K562 (cell line): Measurements from ENCODE around the gene YIPF1. TPM values are rescaled to one million over a fixed set of nuclear protein-coding genes. Genes with fewer than 3 reads are reported as not detected.
A peak's percentile ranks its signal among the peaks of the same experiment; 100 is the strongest.

Experiments
- ASH1L ChIP-seq: fragments of 450-650 bp; IDR thresholded peaks from 2 replicates; pipeline ENCODE4 v1.6.1; 2018; ENCODE audit warnings: borderline replicate concordance, mild to moderate bottlenecking, low read depth; ENCODE audit not compliant: partially characterized antibody
- GATAD2A ChIP-seq: fragments of 450-650 bp; IDR thresholded peaks from 2 replicates; pipeline ENCODE4 v1.6.1; 2017
- KAT2B ChIP-seq: IDR thresholded peaks from one replicate; pipeline ENCODE4 v1.6.1; 2012; ENCODE audit warnings: low read depth, mild to moderate bottlenecking, control low read depth, inconsistent platforms, low read length, moderate library complexity
- MEF2A ChIP-seq: IDR thresholded peaks from 2 replicates; pipeline ENCODE4 v1.6.1; 2011; ENCODE audit warnings: low read depth, mild to moderate bottlenecking, low read length, moderate library complexity; ENCODE audit not compliant: control insufficient read depth
- MNT ChIP-seq, 2 experiments: fragments of 450-650 bp; conservative IDR thresholded peaks; 2 replicates each; pipeline ENCODE4 v1.6.1; 2017; ENCODE audit warnings: mild to moderate bottlenecking in 2 of 2, moderate library complexity in 2 of 2
- MTA1 ChIP-seq: fragments of 450-650 bp; IDR thresholded peaks from 2 replicates; pipeline ENCODE4 v1.6.1; 2017; ENCODE audit warnings: borderline replicate concordance
- MYC ChIP-seq, 2 experiments: fragments of 250-450 bp in 1 of 2; sonication (Bioruptor Pico) in 1 of 2; IDR thresholded peaks; 2 replicates each; pipeline versions ENCODE4 v1.5.1 to v1.6.1; 2012 to 2021; ENCODE audit warnings: low read depth in 2 of 2, borderline replicate concordance in 1 of 2, improper control_type of control experiment in 1 of 2, low read length in 1 of 2, mild to moderate bottlenecking in 1 of 2, moderate library complexity in 1 of 2
- PHF8 ChIP-seq: fragments of 200-600 bp; sonication (generic); IDR thresholded peaks from 2 replicates; pipeline ENCODE4 v1.6.1; 2012; ENCODE audit warnings: mixed run types, mild to moderate bottlenecking, inconsistent platforms, low read length, moderate library complexity, borderline replicate concordance
- POLR2G ChIP-seq: fragments of 200-400 bp; formaldehyde crosslinking; IDR thresholded peaks from 2 replicates; pipeline ENCODE4 v1.6.1; 2017; ENCODE audit warnings: low read depth, mild to moderate bottlenecking, antibody characterized with exemption, low read length, moderate library complexity
- PTTG1 ChIP-seq: fragments of 450-650 bp; IDR thresholded peaks from 2 replicates; pipeline ENCODE4 v1.6.1; 2016; ENCODE audit warnings: low read depth, mild to moderate bottlenecking, missing genetic modification characterization, missing compliant biosample characterization
- RFX7 ChIP-seq: fragments of 250-450 bp; sonication (Bioruptor Pico); IDR thresholded peaks from 2 replicates; pipeline ENCODE4 v1.5.1; 2021; ENCODE audit warnings: mild to moderate bottlenecking
- SRSF9 ChIP-seq: fragments of 200-400 bp; formaldehyde crosslinking; IDR thresholded peaks from 2 replicates; pipeline ENCODE4 v1.6.1; 2017; ENCODE audit warnings: low read depth, low read length, borderline replicate concordance
- TBP ChIP-seq: optimal IDR thresholded peaks from 2 replicates; pipeline ENCODE3; 2011; ENCODE audit warnings: low read depth, low read length, improper control_type of control experiment
- TFAM ChIP-seq: fragments of 250-450 bp; sonication (Bioruptor Pico); conservative IDR thresholded peaks from 2 replicates; pipeline ENCODE4 v1.5.0; 2021; ENCODE audit warnings: mild to moderate bottlenecking, moderate library complexity
- TRIM28 ChIP-seq: fragments of 450-650 bp; IDR thresholded peaks from 2 replicates; pipeline ENCODE4 v1.6.1; 2017
- ZNF445 ChIP-seq: fragments of 250-450 bp; sonication (Bioruptor Pico); IDR thresholded peaks from 2 replicates; pipeline ENCODE4 v1.4.0; 2020; ENCODE audit warnings: low read depth, mild to moderate bottlenecking, moderate library complexity
- polyA plus RNA-seq, 8 experiments: library from polyadenylated mRNA; depleted of rRNA in 4 of 8; stranded (reverse) in 5 of 8; unstranded in 3 of 8; fragments of >200 nt; fragmentation: Nextera tagmentation in 2 of 8; fragmentation: Illumina TruSeq in 1 of 8; extraction: Ambion mirVana in 2 of 8; extraction: Trizol in 1 of 8; gene quantifications; 2 replicates each; pipeline versions ENCODE4 v1.2.1 to v1.2.3, GENCODE V29; 2011 to 2014; ENCODE audit warnings: inconsistent platforms in 1 of 8, missing spikeins in 1 of 8
- total RNA-seq, 7 experiments: library from RNA; depleted of rRNA in 6 of 7; stranded (reverse); fragments of >200 nt in 6 of 7; fragmentation: Illumina TruSeq in 2 of 7; extraction: Trizol in 2 of 7; gene quantifications; 2 replicates each; pipeline versions ENCODE4 v1.2.1 to v1.2.3, GENCODE V29; 2011 to 2021; ENCODE audit warnings: low replicate concordance in 1 of 7
- TF ChIP-seq, protein P1 (sequence below): fragments of 450-650 bp; formaldehyde crosslinking; IDR thresholded peaks from 2 replicates; pipeline ENCODE4 v1.4.0; 2020; ENCODE audit warnings: mild to moderate bottlenecking, moderate library complexity
- TF ChIP-seq, protein P2 (sequence below): sonication (generic); formaldehyde crosslinking; IDR thresholded peaks from 2 replicates; pipeline ENCODE4 v1.9.0; 2022; ENCODE audit warnings: mild to moderate bottlenecking, missing genetic modification reagents
- TF ChIP-seq, protein P3 (sequence below): fragments of 250-450 bp; sonication (Bioruptor Pico); IDR thresholded peaks from 2 replicates; pipeline ENCODE4 v1.8.0; 2022; ENCODE audit warnings: moderate library complexity, mild to moderate bottlenecking, inconsistent platforms
- TF ChIP-seq, protein P4 (sequence below): fragments of 450-650 bp; IDR thresholded peaks from 2 replicates; pipeline ENCODE4 v1.6.1; 2016; ENCODE audit warnings: borderline replicate concordance

YIPF1 gene
- total and polyA plus RNA-seq, 9 of the 15 experiments (the other 6 are each of a cell fraction or from before 2014, with no cell fraction given), result 11.5 to 37.5 (median 19.2) TPM

GRCh38 chr1:53889304-53890298 is at the start of gene YIPF1 (continued):
- no peak for TF ChIP-seq MEF2A
- no peak for TF ChIP-seq ZNF445
- no peak for TF ChIP-seq TFAM (CRISPR knock-in tag)
- TF ChIP-seq MTA1, result peak; percentile 76
- 0 out of 2 replicates have a peak, but pooled peaks have one; percentile 45 for TF ChIP-seq MYC (IDR thresholded peaks at IDR 0.05; ENCODE audit: low read depth, low read length)
- peak; percentile 9; the same call in 1 of the 2 replicates for TF ChIP-seq MYC (CRISPR knock-in tag; IDR thresholded peaks at IDR 0.05; ENCODE audit: borderline replicate concordance, low read depth)
- no peak for TF ChIP-seq PTTG1 (tag)
- no peak for TF ChIP-seq GATAD2A
- peak; percentile 31 to 68; a peak in 2 of 4 replicates for TF ChIP-seq MNT (conservative IDR thresholded peaks at IDR 0.05)
- TF ChIP-seq, protein P1, sequence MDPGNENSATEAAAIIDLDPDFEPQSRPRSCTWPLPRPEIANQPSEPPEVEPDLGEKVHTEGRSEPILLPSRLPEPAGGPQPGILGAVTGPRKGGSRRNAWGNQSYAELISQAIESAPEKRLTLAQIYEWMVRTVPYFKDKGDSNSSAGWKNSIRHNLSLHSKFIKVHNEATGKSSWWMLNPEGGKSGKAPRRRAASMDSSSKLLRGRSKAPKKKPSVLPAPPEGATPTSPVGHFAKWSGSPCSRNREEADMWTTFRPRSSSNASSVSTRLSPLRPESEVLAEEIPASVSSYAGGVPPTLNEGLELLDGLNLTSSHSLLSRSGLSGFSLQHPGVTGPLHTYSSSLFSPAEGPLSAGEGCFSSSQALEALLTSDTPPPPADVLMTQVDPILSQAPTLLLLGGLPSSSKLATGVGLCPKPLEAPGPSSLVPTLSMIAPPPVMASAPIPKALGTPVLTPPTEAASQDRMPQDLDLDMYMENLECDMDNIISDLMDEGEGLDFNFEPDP (CRISPR knock-in tag), result no peak
- TF ChIP-seq, protein P2, sequence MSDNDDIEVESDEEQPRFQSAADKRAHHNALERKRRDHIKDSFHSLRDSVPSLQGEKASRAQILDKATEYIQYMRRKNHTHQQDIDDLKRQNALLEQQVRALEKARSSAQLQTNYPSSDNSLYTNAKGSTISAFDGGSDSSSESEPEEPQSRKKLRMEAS (CRISPR knock-in tag), result peak; percentile 35; the same call in 1 of the 2 replicates
- peak; percentile 85 for TF ChIP-seq POLR2G
- TF ChIP-seq SRSF9, result no peak
- no peak for TF ChIP-seq KAT2B
- TF ChIP-seq, protein P3, sequence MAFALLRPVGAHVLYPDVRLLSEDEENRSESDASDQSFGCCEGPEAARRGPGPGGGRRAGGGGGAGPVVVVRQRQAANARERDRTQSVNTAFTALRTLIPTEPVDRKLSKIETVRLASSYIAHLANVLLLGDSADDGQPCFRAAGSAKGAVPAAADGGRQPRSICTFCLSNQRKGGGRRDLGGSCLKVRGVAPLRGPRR, result no peak
- TF ChIP-seq ASH1L, result no peak
- TF ChIP-seq, protein P4, sequence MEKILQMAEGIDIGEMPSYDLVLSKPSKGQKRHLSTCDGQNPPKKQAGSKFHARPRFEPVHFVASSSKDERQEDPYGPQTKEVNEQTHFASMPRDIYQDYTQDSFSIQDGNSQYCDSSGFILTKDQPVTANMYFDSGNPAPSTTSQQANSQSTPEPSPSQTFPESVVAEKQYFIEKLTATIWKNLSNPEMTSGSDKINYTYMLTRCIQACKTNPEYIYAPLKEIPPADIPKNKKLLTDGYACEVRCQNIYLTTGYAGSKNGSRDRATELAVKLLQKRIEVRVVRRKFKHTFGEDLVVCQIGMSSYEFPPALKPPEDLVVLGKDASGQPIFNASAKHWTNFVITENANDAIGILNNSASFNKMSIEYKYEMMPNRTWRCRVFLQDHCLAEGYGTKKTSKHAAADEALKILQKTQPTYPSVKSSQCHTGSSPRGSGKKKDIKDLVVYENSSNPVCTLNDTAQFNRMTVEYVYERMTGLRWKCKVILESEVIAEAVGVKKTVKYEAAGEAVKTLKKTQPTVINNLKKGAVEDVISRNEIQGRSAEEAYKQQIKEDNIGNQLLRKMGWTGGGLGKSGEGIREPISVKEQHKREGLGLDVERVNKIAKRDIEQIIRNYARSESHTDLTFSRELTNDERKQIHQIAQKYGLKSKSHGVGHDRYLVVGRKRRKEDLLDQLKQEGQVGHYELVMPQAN, result peak; percentile 88
- TF ChIP-seq RFX7, result peak; percentile 33; the same call in 1 of the 2 replicates
- TF ChIP-seq TRIM28, result peak; percentile 28; the same call in 1 of the 2 replicates
- peak; percentile 22 for TF ChIP-seq TBP
- peak; percentile 86 for TF ChIP-seq PHF8
